Measurements from ENCODE around the gene HSF2.
"Not testable (repeated sequence)": the region's sequence is repeated elsewhere in the genome, so short reads cannot be mapped to it uniquely, and the experiment has no call there.

- not testable (repeated sequence) for TF ChIP-seq CTCF (IDR thresholded peaks at IDR 0.05); RAD21 (conservative IDR thresholded peaks at IDR 0.05 in 1 of 2, IDR thresholded peaks at IDR 0.05 in 1 of 2); SREBF2 (IDR thresholded peaks at IDR 0.05); HES2 (IDR thresholded peaks at IDR 0.05); ELK1 (IDR thresholded peaks at IDR 0.05; ENCODE audit: low read depth, low read length); MAZ (IDR thresholded peaks at IDR 0.05; ENCODE audit: borderline replicate concordance, low read depth, low read length); POLR2AphosphoS2 (conservative IDR thresholded peaks at IDR 0.05; ENCODE audit: low read length); PBX3 (IDR thresholded peaks at IDR 0.05); REST (IDR thresholded peaks at IDR 0.05); KDM1A (IDR thresholded peaks at IDR 0.05; ENCODE audit: low read depth); MAX (IDR thresholded peaks at IDR 0.05); POLR2A (IDR thresholded peaks at IDR 0.05; ENCODE audit: low read length); EP300 (IDR thresholded peaks at IDR 0.05); NR3C1 (IDR thresholded peaks at IDR 0.05)
Observed at GRCh38 chr6:122459865-122460416, 60.5 kb downstream of the HSF2 start.
